Psoas muscle (tissue), 8 donors: ENCODE results near the gene RTP4. TPM values are rescaled to one million over a fixed set of nuclear protein-coding genes. Genes with fewer than 3 reads are reported as not detected.

ENCODE experiments used
- ATAC-seq, 4 donors: fragments of 200-7000 bp; cut with Tn5 transposase; one replicate each; pipeline ENCODE4 v1.9.1; 2020; ENCODE audit warnings: moderate library complexity in 3 of 4, mild to moderate bottlenecking in 2 of 4
- DNase-seq, 2 donors: peaks; one replicate each; pipeline ENCODE4 v3.0.0-alpha.2; 2020
- H3K27ac ChIP-seq: fragments of 200-600 bp; one replicate; pipeline ENCODE4 v1.8.0; 2022
- H3K27me3 ChIP-seq, 3 donors: fragments of 200-600 bp in 1 of 3; one replicate each; pipeline versions ENCODE4 v1.6.1 to v1.8.0; 2013 to 2022; ENCODE audit warnings: low read length in 2 of 3, mild to moderate bottlenecking in 2 of 3, moderate library complexity in 1 of 3; ENCODE audit not compliant: insufficient read depth in 3 of 3
- H3K36me3 ChIP-seq, 2 donors: fragments of 200-600 bp in 1 of 2; one replicate each; pipeline versions ENCODE4 v1.6.1 to v1.8.0; 2013 to 2022; ENCODE audit warnings: low read depth in 1 of 2, mild to moderate bottlenecking in 1 of 2, moderate library complexity in 1 of 2; ENCODE audit not compliant: insufficient read depth in 1 of 2
- H3K4me1 ChIP-seq: fragments of 200-600 bp; one replicate; pipeline ENCODE4 v1.8.0; 2022
- H3K4me3 ChIP-seq: fragments of 200-600 bp; one replicate; pipeline ENCODE4 v1.8.0; 2022; ENCODE audit warnings: mild to moderate bottlenecking
- H3K9me3 ChIP-seq: fragments of 200-600 bp; one replicate; pipeline ENCODE4 v1.8.0; 2022
- WGBS, 3 donors: extraction: QIAGEN DNeasy Blood & Tissue Kit; methylation state at CpG; one replicate each; pipeline versions ENCODE4 v1.1.6 to v1.1.7; 2013; 5-methylcytosine and 5-hydroxymethylcytosine counted together
- intact Hi-C, 2 donors: fragments of 100-400 bp; cut with DNase I; formaldehyde crosslinking; loops; one replicate each; pipeline versions ENCODE4 v1.11.0 to v1.14.2; 2022
- long read RNA-seq, 2 donors: library from polyadenylated mRNA; unstranded; transcript quantifications; one replicate each; pipeline ENCODE4 v2.0.0, GENCODE V29; 2021
- polyA plus RNA-seq, 3 donors: library from polyadenylated mRNA; stranded (reverse); fragments of 200-250 nt; gene quantifications; one replicate each; pipeline ENCODE4 v1.2.3, GENCODE V29; 2013
- total RNA-seq, 4 donors: library from RNA; stranded (reverse); fragmentation: NEBNext Ultra II Directional in 2 of 4; extraction: Animal tissue kit (Norgen Biotek cat#: 25700) in 2 of 4; gene quantifications; one replicate each; pipeline versions ENCODE4 v1.2.1 to v1.2.4, GENCODE V29; 2021 to 2023
- TF ChIP-seq, protein P1 (sequence below): fragments of 200-600 bp; IDR thresholded peaks from one replicate; pipeline ENCODE4 v1.8.0; 2022; ENCODE audit warnings: antibody characterized with exemption
- donor health status: healthy with polysubstance abuse.
- donor health status: DM: no; HTN: no; CAD: no; lungs with moderate emphysema.
- donor health status: Bipolar disorder and iron deficiency.
- donor health status: healthy.
- donor health status: DM: yes; HTN: yes; CAD: no.
- donor health status: DM: no; HTN: no; CAD: no.
- donor health status: DM: no; HTN: no; CAD: no.
- donor health status: DM: yes; HTN: yes; CAD: no.

Gene RTP4, protein sequence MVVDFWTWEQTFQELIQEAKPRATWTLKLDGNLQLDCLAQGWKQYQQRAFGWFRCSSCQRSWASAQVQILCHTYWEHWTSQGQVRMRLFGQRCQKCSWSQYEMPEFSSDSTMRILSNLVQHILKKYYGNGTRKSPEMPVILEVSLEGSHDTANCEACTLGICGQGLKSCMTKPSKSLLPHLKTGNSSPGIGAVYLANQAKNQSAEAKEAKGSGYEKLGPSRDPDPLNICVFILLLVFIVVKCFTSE
- under 1 TPM; 0.23 to 0.88 (median 0.44) TPM for total RNA-seq
- under 1 TPM; 0.35 to 0.82 (median 0.51) TPM for polyA plus RNA-seq
- long read RNA-seq, donor 1, result 0 reads
- long read RNA-seq, donor 2, result 0 reads

DNA sequence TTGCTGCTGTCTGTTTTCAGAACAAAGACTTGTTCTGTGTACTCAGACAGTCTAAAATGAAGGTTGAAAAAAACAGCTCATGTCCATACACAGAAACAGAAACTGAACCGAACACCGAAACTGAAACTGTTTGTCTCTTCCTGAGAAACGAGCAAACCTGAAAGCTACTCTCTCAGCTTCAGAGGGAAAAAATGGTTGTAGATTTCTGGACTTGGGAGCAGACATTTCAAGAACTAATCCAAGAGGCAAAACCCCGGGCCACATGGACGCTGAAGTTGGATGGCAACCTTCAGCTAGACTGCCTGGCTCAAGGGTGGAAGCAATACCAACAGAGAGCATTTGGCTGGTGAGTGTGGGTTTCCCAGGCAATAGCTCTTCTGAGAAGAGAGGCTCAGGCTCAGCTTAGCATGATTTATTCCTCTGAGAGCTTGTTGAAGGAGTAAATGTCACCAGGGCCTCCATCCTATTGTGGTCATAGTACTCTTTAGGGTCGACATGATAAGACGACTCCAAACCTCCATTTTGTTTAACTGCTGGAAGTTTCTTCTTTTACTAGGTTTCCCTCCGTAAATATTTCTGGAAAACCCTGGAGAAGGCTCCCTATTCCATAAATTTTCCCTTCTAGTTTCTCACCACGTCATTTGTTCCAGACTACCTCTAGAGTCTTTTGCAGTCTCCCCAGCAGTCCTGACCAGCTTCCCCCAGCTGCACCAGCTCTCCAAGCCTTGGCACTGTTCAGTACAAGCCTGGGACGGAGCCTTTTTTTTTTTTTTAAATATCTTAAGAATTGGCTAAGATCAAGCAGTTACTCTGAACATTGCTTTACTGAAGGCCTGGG lies at the start of gene RTP4:
RTP4 (plus strand) TSS at position 135 of the 838 bp plus-strand sequence; CDS start at position 192, 57 bp downstream.
- ATAC-seq (peak in 3 of 4 donors; percentile 47 to 75 (median 60)), DNase-seq (no peak)
- 17 to 32% (median 21%) methylated on average over 10 of the region's 10 CpGs for WGBS, 3 donors
- TF ChIP-seq, protein P1, sequence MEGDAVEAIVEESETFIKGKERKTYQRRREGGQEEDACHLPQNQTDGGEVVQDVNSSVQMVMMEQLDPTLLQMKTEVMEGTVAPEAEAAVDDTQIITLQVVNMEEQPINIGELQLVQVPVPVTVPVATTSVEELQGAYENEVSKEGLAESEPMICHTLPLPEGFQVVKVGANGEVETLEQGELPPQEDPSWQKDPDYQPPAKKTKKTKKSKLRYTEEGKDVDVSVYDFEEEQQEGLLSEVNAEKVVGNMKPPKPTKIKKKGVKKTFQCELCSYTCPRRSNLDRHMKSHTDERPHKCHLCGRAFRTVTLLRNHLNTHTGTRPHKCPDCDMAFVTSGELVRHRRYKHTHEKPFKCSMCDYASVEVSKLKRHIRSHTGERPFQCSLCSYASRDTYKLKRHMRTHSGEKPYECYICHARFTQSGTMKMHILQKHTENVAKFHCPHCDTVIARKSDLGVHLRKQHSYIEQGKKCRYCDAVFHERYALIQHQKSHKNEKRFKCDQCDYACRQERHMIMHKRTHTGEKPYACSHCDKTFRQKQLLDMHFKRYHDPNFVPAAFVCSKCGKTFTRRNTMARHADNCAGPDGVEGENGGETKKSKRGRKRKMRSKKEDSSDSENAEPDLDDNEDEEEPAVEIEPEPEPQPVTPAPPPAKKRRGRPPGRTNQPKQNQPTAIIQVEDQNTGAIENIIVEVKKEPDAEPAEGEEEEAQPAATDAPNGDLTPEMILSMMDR, result no peak
- Histone ChIP-seq H3K4me3 (peak within 1 kb of the TSS; percentile 65), H3K36me3 (no peaks in the 10 kb centered on the region), H3K4me1 (peaks cover 16% of the 10 kb centered on the region), H3K27ac (peak within 1 kb of the TSS; percentile 62), H3K9me3 (no peaks in the 10 kb centered on the region), H3K27me3 (no peaks in the 10 kb centered on the region)
- intact Hi-C loops, result no loop called here

DNA sequence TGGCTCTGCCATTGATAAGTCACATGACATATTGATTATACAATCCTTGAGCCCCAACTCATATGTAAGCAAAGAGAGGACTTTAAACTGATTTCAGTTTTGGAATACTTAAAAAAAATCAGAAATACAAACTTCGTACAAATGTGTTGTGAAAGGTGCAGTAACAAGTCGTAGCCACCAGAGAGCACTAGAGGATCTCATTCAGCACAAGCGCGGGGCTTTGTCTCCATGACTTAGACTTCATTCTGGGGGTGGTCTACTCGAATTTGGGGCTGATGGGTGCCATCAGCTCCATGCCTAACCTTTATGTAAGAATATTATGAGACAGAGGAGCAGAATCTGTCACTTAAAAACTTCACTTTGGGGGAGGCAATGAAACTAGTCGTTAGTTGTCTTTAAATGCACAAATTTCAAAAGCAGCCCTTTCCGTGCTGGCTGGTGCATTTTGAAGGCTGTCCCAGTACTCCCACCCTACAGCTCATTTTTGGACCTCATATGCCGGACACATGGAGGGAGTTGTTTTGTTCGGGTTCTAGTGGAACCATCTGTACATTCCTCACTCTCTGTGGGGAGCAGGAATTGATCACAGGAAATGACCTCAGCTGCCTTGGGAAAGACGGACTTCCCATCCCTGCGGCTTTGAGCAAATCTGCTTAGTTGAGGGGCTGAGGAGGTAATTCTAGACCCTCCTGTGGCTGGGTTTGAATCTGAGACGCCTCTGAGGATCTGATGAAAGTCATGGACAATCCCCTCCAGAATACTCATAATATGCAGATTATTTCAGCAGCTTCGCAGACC lies 49.2 kb upstream of the RTP4 start:
- ATAC-seq (peak; percentile 36 to 89 (median 78)), DNase-seq (no peak)
- peak overlapping the region; percentile 54 for H3K4me3 ChIP-seq
- no peak overlapping the region for H3K27ac ChIP-seq
- H3K27me3 ChIP-seq, result peaks cover 0 to 2% (median 0%) of the 10 kb centered on the region in 3 donors
- 5 to 9% (median 7%) methylated on average over 13 of the region's 13 CpGs for WGBS, 3 donors
- H3K9me3 ChIP-seq, result no peaks in the 10 kb centered on the region
- H3K4me1 ChIP-seq, result peaks cover 9% of the 10 kb centered on the region
- TF ChIP-seq, protein P1, result peak; percentile 93
- intact Hi-C loops, result loop anchor here (1.0 to 2.0 kb wide), 4 partner anchors 99 to 396 kb away; no protein-coding TSS in a partner anchor
- no peaks in the 10 kb centered on the region for H3K36me3 ChIP-seq

DNA sequence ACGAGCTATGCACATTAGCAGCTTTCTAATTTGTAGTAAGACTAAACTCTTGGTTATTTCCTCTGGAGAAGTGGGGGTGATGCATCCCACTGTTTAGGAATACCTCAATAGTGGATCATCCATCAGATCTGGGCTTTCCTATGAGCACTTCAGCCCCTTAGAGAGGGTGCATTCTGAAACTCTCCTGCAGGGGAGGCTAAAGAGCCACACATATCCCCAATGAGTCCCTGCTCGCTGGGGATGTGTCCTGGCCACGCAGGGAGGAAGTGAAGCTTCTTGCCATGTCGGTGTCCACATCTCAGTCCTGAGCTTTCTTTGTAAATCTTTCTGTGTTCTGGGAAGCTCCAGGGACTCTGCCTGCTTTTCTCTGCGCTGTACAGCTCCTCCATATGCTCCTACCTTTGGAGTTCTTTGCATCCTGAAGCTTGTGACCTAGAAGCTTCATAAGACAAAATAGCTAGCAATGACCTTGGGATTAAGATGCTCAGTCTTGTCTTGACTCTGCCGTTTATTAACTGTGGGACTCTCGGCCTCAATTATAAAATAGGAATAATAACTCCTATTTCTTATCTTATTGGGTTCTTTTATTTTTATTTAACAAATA lies 48.4 kb upstream of the RTP4 start:
- no peaks in the 10 kb centered on the region for H3K36me3 ChIP-seq
- intact Hi-C loops, result loop anchor here (1.0 to 10.0 kb wide), 7 partner anchors 100 to 395 kb away; no protein-coding TSS in a partner anchor
- 33 to 35% (median 33%) methylated on average over 7 of the region's 7 CpGs for WGBS, 3 donors
- peaks cover 9% of the 10 kb centered on the region for H3K4me1 ChIP-seq
- TF ChIP-seq, protein P1, result peak; percentile 84
- no peaks in the 10 kb centered on the region for H3K9me3 ChIP-seq
- ATAC-seq (peak; percentile 77 to 90 (median 84)), DNase-seq (peak; percentile 50 to 71)
- H3K4me3 ChIP-seq, result no peak overlapping the region
- H3K27me3 ChIP-seq, result peaks cover 0 to 9% (median 0%) of the 10 kb centered on the region in 3 donors
- H3K27ac ChIP-seq, result no peak overlapping the region

DNA sequence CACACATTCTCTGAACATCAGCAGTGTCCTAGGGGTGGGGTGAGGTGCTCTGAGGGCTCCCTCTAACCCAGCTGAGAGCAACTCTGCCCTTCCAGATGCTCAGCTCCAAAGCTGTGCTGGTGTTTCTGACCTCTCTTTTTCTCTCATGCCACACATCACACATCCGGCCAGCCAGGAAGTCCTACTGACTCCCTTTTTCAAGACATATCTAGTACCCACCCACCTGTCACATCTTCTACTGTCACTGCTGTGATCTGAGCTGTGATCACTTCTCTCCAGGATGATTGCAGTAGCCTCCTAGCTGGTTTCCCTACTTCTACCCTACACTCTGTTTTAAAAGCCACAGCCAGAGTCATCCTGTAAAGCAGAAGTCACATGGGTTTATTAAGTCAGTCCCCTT lies 46.4 kb upstream of the RTP4 start:
- H3K36me3 ChIP-seq, result no peaks in the 10 kb centered on the region
- ATAC-seq, result no peak
- intact Hi-C loops, result loop anchor here (5.0 to 10.0 kb wide), 2 partner anchors 291 to 293 kb away; no protein-coding TSS in a partner anchor
- WGBS, 3 donors, result 45 to 74% (median 73%) methylated on average over 1 of the region's 1 CpG
- TF ChIP-seq, protein P1, result no peak
- no peaks in the 10 kb centered on the region for H3K9me3 ChIP-seq
- H3K4me1 ChIP-seq, result peaks cover 9% of the 10 kb centered on the region
- DNase-seq, result no peak
- H3K27ac ChIP-seq, result no peak overlapping the region
- H3K27me3 ChIP-seq, result peaks cover 0 to 9% (median 0%) of the 10 kb centered on the region in 3 donors
- no peak overlapping the region for H3K4me3 ChIP-seq
